ENCODE results near the gene TFF3. TPM values are rescaled to one million over a fixed set of nuclear protein-coding genes. Genes with fewer than 3 reads are reported as not detected.

The TFF3 gene
- polyA plus RNA-seq, 1 experiment: not detected

DNA sequence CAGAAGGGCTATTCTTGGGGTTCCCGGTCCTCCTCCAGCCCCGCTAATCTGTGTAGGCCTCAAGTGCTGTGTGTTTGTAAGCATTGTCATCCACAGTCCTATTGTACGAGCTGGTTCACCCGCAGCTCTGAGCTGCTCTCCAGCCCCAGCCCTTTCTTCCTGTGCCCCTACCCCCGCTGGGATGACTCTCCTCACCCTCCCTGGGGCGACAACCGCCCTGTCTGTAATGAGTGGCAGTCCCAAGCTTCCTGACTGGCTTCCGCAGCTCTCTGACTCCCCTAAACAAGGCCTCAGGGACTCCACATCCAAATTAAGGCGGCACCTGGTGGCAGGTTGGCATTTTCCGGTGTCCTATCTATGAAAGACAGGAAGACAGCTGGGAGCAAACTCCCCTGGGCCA is 45.8 kb downstream of the TFF3 start:
- H3K36me3 ChIP-seq (ENCODE audit: control insufficient read depth, insufficient read depth, low read length): no peaks in the 10 kb centered on the region
- no peak for DNase-seq (ENCODE audit: low read depth)
- ChIA-PET CTCF (interaction anchor here (1.6 kb wide), 1 partner anchor 10 kb away, joined by 6 read pairs; no protein-coding TSS in a partner anchor), POLR2A (no interaction called here)
- no peak overlapping the region for H3K4me3 ChIP-seq (ENCODE audit: low read depth, low read length)
- TF ChIP-seq CTCF (IDR thresholded peaks at IDR 0.05; ENCODE audit: insufficient read depth, low read depth, low read length): no peak
- H3K27me3 ChIP-seq (ENCODE audit: control insufficient read depth, insufficient read depth, low read length): no peaks in the 10 kb centered on the region; the same call in 1 of the 2 replicates

GRCh38 chr21:42266971-42267556 is 48.1 kb downstream of the TFF3 start:
- Histone ChIP-seq H3K4me3 (ENCODE audit: low read depth, low read length) (no peak overlapping the region), H3K36me3 (ENCODE audit: control insufficient read depth, insufficient read depth, low read length) (no peaks in the 10 kb centered on the region), H3K27me3 (ENCODE audit: control insufficient read depth, insufficient read depth, low read length) (no peaks in the 10 kb centered on the region; the same call in 1 of the 2 replicates)
- TF ChIP-seq CTCF (IDR thresholded peaks at IDR 0.05; ENCODE audit: insufficient read depth, low read depth, low read length): no peak
- DNase-seq (ENCODE audit: low read depth): no peak
- ChIA-PET CTCF (no interaction called here), POLR2A (no interaction called here)

GRCh38 chr21:42265231-42265812 is 49.9 kb downstream of the TFF3 start:
- POLR2A ChIA-PET: no interaction called here
- Histone ChIP-seq H3K27me3 (ENCODE audit: control insufficient read depth, insufficient read depth, low read length) (no peaks in the 10 kb centered on the region; the same call in 1 of the 2 replicates), H3K36me3 (ENCODE audit: control insufficient read depth, insufficient read depth, low read length) (no peaks in the 10 kb centered on the region), H3K4me3 (ENCODE audit: low read depth, low read length) (no peak overlapping the region)
- CTCF ChIA-PET: no interaction called here
- TF ChIP-seq CTCF (IDR thresholded peaks at IDR 0.05; ENCODE audit: insufficient read depth, low read depth, low read length): no peak
- DNase-seq (ENCODE audit: low read depth): no peak

GRCh38 chr21:42264245-42265195 is 50.7 kb downstream of the TFF3 start:
- POLR2A ChIA-PET: no interaction called here
- no peak for DNase-seq (ENCODE audit: low read depth)

More at GRCh38 chr21:42264245-42265195, 50.7 kb downstream of the TFF3 start:
- H3K27me3 ChIP-seq (ENCODE audit: control insufficient read depth, insufficient read depth, low read length): no peaks in the 10 kb centered on the region; the same call in 1 of the 2 replicates
- H3K4me3 ChIP-seq (ENCODE audit: low read depth, low read length): no peak overlapping the region
- no peak for TF ChIP-seq CTCF (IDR thresholded peaks at IDR 0.05; ENCODE audit: insufficient read depth, low read depth, low read length)
- CTCF ChIA-PET: interaction anchor here (6.6 kb wide), 1 partner anchor 117 kb away, joined by 143 read pairs; no protein-coding TSS in a partner anchor
- H3K36me3 ChIP-seq (ENCODE audit: control insufficient read depth, insufficient read depth, low read length): no peaks in the 10 kb centered on the region
